H9 (cell line): Measurements from ENCODE around the gene ASB15. TPM values are rescaled to one million over a fixed set of nuclear protein-coding genes. Genes with fewer than 3 reads are reported as not detected.
A peak's percentile ranks its signal among the peaks of the same experiment; 100 is the strongest.

Source experiments
- DNase-seq: peaks from one replicate; pipeline ENCODE4 v3.0.0-alpha.2; 2017
- H2AFZ ChIP-seq: one replicate; pipeline ENCODE4 v1.6.1; 2013; ENCODE audit warnings: mild to moderate bottlenecking, low read length, control low read depth, moderate library complexity
- H2AK5ac ChIP-seq: 2 replicates; pipeline ENCODE4 v1.6.1; 2013; ENCODE audit warnings: low read length, control low read depth, mixed read lengths; ENCODE audit not compliant: insufficient read length
- H2BK120ac ChIP-seq: one replicate; pipeline ENCODE4 v1.6.1; 2013; ENCODE audit warnings: low read depth, mild to moderate bottlenecking, low read length, control low read depth, inconsistent platforms; ENCODE audit not compliant: poor library complexity, severe bottlenecking
- H2BK12ac ChIP-seq: 2 replicates; pipeline ENCODE4 v1.6.1; 2013; ENCODE audit warnings: low read length, control low read depth, mixed read lengths, low read depth; ENCODE audit not compliant: insufficient read length
- H2BK15ac ChIP-seq: 2 replicates; pipeline ENCODE4 v1.6.1; 2013; ENCODE audit warnings: low read depth, low read length, control low read depth
- H2BK20ac ChIP-seq: one replicate; pipeline ENCODE4 v1.6.1; 2013; ENCODE audit warnings: low read depth, mild to moderate bottlenecking, low read length, control low read depth, inconsistent platforms; ENCODE audit not compliant: poor library complexity, severe bottlenecking
- H2BK5ac ChIP-seq: 2 replicates; pipeline ENCODE4 v1.6.1; 2013; ENCODE audit warnings: low read length, control low read depth, mixed read lengths; ENCODE audit not compliant: insufficient read length
- H3K14ac ChIP-seq: 2 replicates; pipeline ENCODE4 v1.6.1; 2013; ENCODE audit warnings: low read length, control low read depth; ENCODE audit not compliant: insufficient read depth
- H3K18ac ChIP-seq: 2 replicates; pipeline ENCODE4 v1.6.1; 2013; ENCODE audit warnings: low read depth, mild to moderate bottlenecking, mixed read lengths, low read length, control low read depth; ENCODE audit not compliant: insufficient read length
- H3K23ac ChIP-seq: 2 replicates; pipeline ENCODE4 v1.6.1; 2013; ENCODE audit warnings: low read length, control low read depth, mixed read lengths, low read depth; ENCODE audit not compliant: insufficient read length
- H3K23me2 ChIP-seq: 2 replicates; pipeline ENCODE4 v1.6.1; 2013; ENCODE audit warnings: low read depth, mild to moderate bottlenecking, mixed read lengths, low read length, control low read depth; ENCODE audit not compliant: insufficient read length, poor library complexity, severe bottlenecking
- H3K27ac ChIP-seq: 2 replicates; pipeline ENCODE4 v1.5.1; 2013; ENCODE audit warnings: low read length, control low read depth, mixed read lengths, low read depth; ENCODE audit not compliant: insufficient read length
- H3K27me3 ChIP-seq: 2 replicates; pipeline ENCODE4 v1.6.1; 2013; ENCODE audit warnings: low read length, control low read depth, inconsistent platforms; ENCODE audit not compliant: insufficient read depth
- H3K4ac ChIP-seq: 2 replicates; pipeline ENCODE4 v1.6.1; 2013; ENCODE audit warnings: low read depth, mild to moderate bottlenecking, control low read depth, inconsistent platforms, low read length, moderate library complexity
- H3K4me1 ChIP-seq: 2 replicates; pipeline ENCODE4 v1.6.1; 2013; ENCODE audit warnings: low read length, control low read depth, inconsistent platforms; ENCODE audit not compliant: insufficient read depth
- H3K4me2 ChIP-seq: 2 replicates; pipeline ENCODE4 v1.6.1; 2013; ENCODE audit warnings: low read length, control low read depth, mixed read lengths; ENCODE audit not compliant: insufficient read length, insufficient read depth
- H3K56ac ChIP-seq: 2 replicates; pipeline ENCODE4 v1.6.1; 2013; ENCODE audit warnings: low read depth, mild to moderate bottlenecking, mixed read lengths, low read length, control low read depth; ENCODE audit not compliant: insufficient read length
- H3K79me1 ChIP-seq: 2 replicates; pipeline ENCODE4 v1.6.1; 2013; ENCODE audit warnings: low read depth, mild to moderate bottlenecking, moderate library complexity, low read length, control low read depth, inconsistent platforms; ENCODE audit not compliant: insufficient read depth, poor library complexity, severe bottlenecking
- H3K79me2 ChIP-seq: 2 replicates; pipeline ENCODE4 v1.6.1; 2013; ENCODE audit warnings: low read length, control low read depth, inconsistent platforms; ENCODE audit not compliant: insufficient read depth
- H3K9ac ChIP-seq: 2 replicates; pipeline ENCODE4 v1.6.1; 2013; ENCODE audit warnings: low read length, control low read depth, mixed read lengths; ENCODE audit not compliant: insufficient read length; ENCODE audit errors: extremely low read depth
- H3K9me3 ChIP-seq: one replicate; pipeline ENCODE4 v1.6.1; 2013; ENCODE audit warnings: low read depth, low read length, inconsistent platforms; ENCODE audit not compliant: control insufficient read depth
- H3T11ph ChIP-seq: one replicate; pipeline ENCODE4 v1.6.1; 2013; ENCODE audit warnings: mild to moderate bottlenecking, low read length, control low read depth, inconsistent platforms
- H4K20me1 ChIP-seq: one replicate; pipeline ENCODE4 v1.6.1; 2013; ENCODE audit not compliant: control insufficient read depth, insufficient read length, insufficient read depth
- H4K5ac ChIP-seq: 2 replicates; pipeline ENCODE4 v1.6.1; 2013; ENCODE audit warnings: low read depth, mild to moderate bottlenecking, mixed read lengths, low read length, control low read depth; ENCODE audit not compliant: insufficient read length
- H4K8ac ChIP-seq: replicated peaks from 2 replicates; pipeline ENCODE4 v1.6.1; 2013; ENCODE audit warnings: low read length, control low read depth, mixed read lengths, low read depth; ENCODE audit not compliant: insufficient read length
- H4K91ac ChIP-seq: 2 replicates; pipeline ENCODE4 v1.6.1; 2013; ENCODE audit warnings: low read depth, mild to moderate bottlenecking, moderate library complexity, mixed read lengths, low read length, control low read depth; ENCODE audit not compliant: insufficient read length
- H3K27ac Mint-ChIP-seq, 3 experiments: 2 replicates in 2 of 3; 3 replicates in 1 of 3; pipeline ENCODE4 v1.8.0; 2020 to 2021; ENCODE audit warnings: mixed read lengths in 3 of 3, mild to moderate bottlenecking in 1 of 3, moderate library complexity in 1 of 3
- H3K27me3 Mint-ChIP-seq: 2 replicates; pipeline ENCODE4 v1.8.0; 2021; ENCODE audit warnings: low read depth, mild to moderate bottlenecking, moderate library complexity, mixed read lengths
- H3K36me3 Mint-ChIP-seq, 3 experiments: 2 replicates in 2 of 3; 3 replicates in 1 of 3; pipeline ENCODE4 v1.8.0; 2020 to 2021; ENCODE audit warnings: low read depth in 3 of 3, mixed read lengths in 3 of 3; ENCODE audit not compliant: insufficient read depth in 1 of 3
- H3K4me1 Mint-ChIP-seq, 2 experiments: 2 replicates each; pipeline ENCODE4 v1.8.0; 2020; ENCODE audit warnings: mixed read lengths in 2 of 2
- H3K4me3 Mint-ChIP-seq, 2 experiments: 2 replicates in 1 of 2; 3 replicates in 1 of 2; pipeline ENCODE4 v1.8.0; 2020 to 2021; ENCODE audit warnings: mild to moderate bottlenecking in 2 of 2, mixed read lengths in 2 of 2, moderate library complexity in 1 of 2
- H3K9me3 Mint-ChIP-seq, 2 experiments: 2 replicates in 1 of 2; 3 replicates in 1 of 2; pipeline ENCODE4 v1.8.0; 2020; ENCODE audit warnings: mild to moderate bottlenecking in 2 of 2, mixed read lengths in 2 of 2, moderate library complexity in 1 of 2
- CTCF ChIP-seq: fragments of 200-600 bp; sonication (generic); conservative IDR thresholded peaks from 3 replicates; pipeline ENCODE4 v1.8.0; 2021; ENCODE audit warnings: antibody characterized with exemption, mild to moderate bottlenecking
- WGBS: extraction: QIAGEN DNeasy Blood & Tissue Kit; methylation state at CpG from one replicate; pipeline ENCODE4 v1.1.7; 2013; ENCODE audit warnings: missing lambda C conversion rate, low lambda C conversion rate, mixed read lengths; ENCODE audit not compliant: insufficient read length; ENCODE audit errors: extremely low coverage; 5-methylcytosine and 5-hydroxymethylcytosine counted together
- total RNA-seq: library from RNA; stranded (reverse); gene quantifications from 2 replicates; pipeline ENCODE4 v1.2.1, GENCODE V29; 2021

Gene ASB15
- total RNA-seq, 1 experiment from 2014 or later = not detected

GRCh38 chr7:123558289-123558874 is 43.2 kb upstream of the ASB15 start:
- H4K91ac ChIP-seq = no peak overlapping the region
- H3K23ac ChIP-seq = no peak overlapping the region
- no peak for DNase-seq
- Mint-ChIP-seq H3K4me1 (no peaks in the 10 kb centered on the region; a peak in 1 of 4 replicates), H3K27ac (no peak overlapping the region), H3K9me3 (no peaks in the 10 kb centered on the region), H3K4me3 (no peak overlapping the region), H3K27me3 (no peaks in the 10 kb centered on the region), H3K36me3 (peaks cover 0 to under 1% (median 0%) of the 10 kb centered on the region in 3 experiments; a peak in 2 of 7 replicates)
- no peak overlapping the region for H2BK120ac ChIP-seq
- no peak overlapping the region for H4K5ac ChIP-seq
- peak overlapping the region; percentile 50 for H3K27ac ChIP-seq
- H3K56ac ChIP-seq = no peak overlapping the region
- no peak overlapping the region for H2BK15ac ChIP-seq
- H4K8ac ChIP-seq = no peak overlapping the region
- H3K4ac ChIP-seq = no peak overlapping the region
- peaks cover 3% of the 10 kb centered on the region; the same call in 1 of the 2 replicates for H3K79me2 ChIP-seq
- no peak overlapping the region for H3K18ac ChIP-seq
- no peak overlapping the region for H2AK5ac ChIP-seq
- no peak overlapping the region for H2BK12ac ChIP-seq
- peak overlapping the region; percentile 75 for H3K9ac ChIP-seq
- 100% methylated on average over 1 of the region's 4 CpGs for whole genome bisulfite sequencing
- peaks cover 6% of the 10 kb centered on the region for H3K23me2 ChIP-seq
- H3K4me1 ChIP-seq = no peaks in the 10 kb centered on the region
- peak overlapping the region; percentile 95 for H3K4me2 ChIP-seq
- no peak for TF ChIP-seq CTCF
- no peak overlapping the region for H2BK5ac ChIP-seq
- H2AFZ ChIP-seq = peak overlapping the region; percentile 98
- H3K9me3 ChIP-seq = no peaks in the 10 kb centered on the region
- no peaks in the 10 kb centered on the region for H4K20me1 ChIP-seq
- no peak overlapping the region for H2BK20ac ChIP-seq
- H3T11ph ChIP-seq = no peak overlapping the region
- no peak overlapping the region for H3K14ac ChIP-seq
- no peaks in the 10 kb centered on the region for H3K27me3 ChIP-seq
- no peaks in the 10 kb centered on the region for H3K79me1 ChIP-seq
